Activated T-helper 17 cell treated with anti-CD3 and anti-CD28 coated beads, Interleukin-2, amount 50 U/mL, for 72 hours (primary cell): ENCODE results near the gene NELL1. TPM values are rescaled to one million over a fixed set of nuclear protein-coding genes. Genes with fewer than 3 reads are reported as not detected.

Experiments used
- ATAC-seq: fragments of 150-1000 bp; cut with Tn5 transposase; replicated peaks from 2 replicates; pipeline ENCODE4 v1.10.0; 2021; ENCODE audit warnings: mild to moderate bottlenecking, moderate library complexity
- H3K27ac Mint-ChIP-seq: one replicate; pipeline ENCODE4 v1.8.0; 2022; ENCODE audit warnings: mixed read lengths
- H3K27me3 Mint-ChIP-seq: one replicate; pipeline ENCODE4 v1.8.0; 2022; ENCODE audit warnings: mixed read lengths
- H3K36me3 Mint-ChIP-seq: one replicate; pipeline ENCODE4 v1.8.0; 2022; ENCODE audit warnings: low read depth, mild to moderate bottlenecking, mixed read lengths
- H3K4me1 Mint-ChIP-seq: one replicate; pipeline ENCODE4 v1.8.0; 2022; ENCODE audit warnings: mixed read lengths
- H3K4me3 Mint-ChIP-seq: one replicate; pipeline ENCODE4 v1.8.0; 2022; ENCODE audit warnings: mild to moderate bottlenecking, mixed read lengths
- H3K9me3 Mint-ChIP-seq: one replicate; pipeline ENCODE4 v1.8.0; 2022; ENCODE audit warnings: mixed read lengths
- total RNA-seq, 2 donors: library from RNA; stranded (reverse); gene quantifications; one replicate each; pipeline ENCODE4 v1.2.3, GENCODE V29; 2022

NELL1 gene
- total RNA-seq, 2 donors from 2014 or later: not detected

DNA sequence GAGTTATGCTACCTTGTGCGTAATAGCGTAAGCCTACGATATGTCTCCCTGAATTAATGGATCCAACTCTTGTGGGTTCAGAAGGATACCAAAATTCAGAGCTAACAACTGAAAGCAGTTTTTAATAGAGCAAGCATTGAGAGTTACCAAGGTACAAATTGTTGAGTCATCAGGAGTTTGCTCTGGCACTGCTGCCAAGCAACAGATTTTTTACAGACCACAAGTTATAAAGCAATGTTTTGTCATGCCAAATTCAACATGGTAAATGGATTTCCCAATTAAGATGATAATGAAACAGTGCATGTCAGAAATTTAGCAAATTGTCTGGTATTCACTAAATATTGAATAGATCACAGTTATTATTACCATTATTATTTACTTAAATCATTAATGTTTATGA lies 295.6 kb downstream of the NELL1 start:
- H3K27me3 Mint-ChIP-seq: no peaks in the 10 kb centered on the region
- no peak for ATAC-seq
- H3K36me3 Mint-ChIP-seq: no peaks in the 10 kb centered on the region
- H3K27ac Mint-ChIP-seq: no peak overlapping the region
- H3K9me3 Mint-ChIP-seq: peaks cover 10% of the 10 kb centered on the region
- H3K4me1 Mint-ChIP-seq: no peaks in the 10 kb centered on the region
- H3K4me3 Mint-ChIP-seq: no peak overlapping the region

DNA sequence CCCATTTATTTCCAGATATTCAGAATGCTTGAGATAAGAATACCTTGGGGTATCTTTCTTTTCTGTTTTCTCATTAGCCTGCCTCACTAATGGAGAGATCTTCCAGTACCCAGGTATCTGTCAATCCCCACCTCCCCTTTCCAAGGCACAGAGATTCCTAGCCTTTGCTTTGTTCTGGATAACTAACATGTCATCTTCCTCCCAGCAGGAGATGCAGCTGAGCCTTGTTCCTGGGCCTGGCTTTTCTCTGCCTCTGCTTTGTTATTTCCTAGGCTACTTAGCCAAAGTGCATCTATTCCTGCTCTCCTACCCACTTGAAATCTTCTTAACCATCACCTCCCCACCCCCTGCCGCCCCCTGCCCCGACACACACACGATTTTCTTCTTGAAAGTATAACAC lies 297.1 kb downstream of the NELL1 start:
- H3K4me1 Mint-ChIP-seq: no peaks in the 10 kb centered on the region
- no peak for ATAC-seq
- H3K27ac Mint-ChIP-seq: no peak overlapping the region
- H3K36me3 Mint-ChIP-seq: no peaks in the 10 kb centered on the region
- H3K4me3 Mint-ChIP-seq: no peak overlapping the region
- H3K9me3 Mint-ChIP-seq: peaks cover 18% of the 10 kb centered on the region
- no peaks in the 10 kb centered on the region for H3K27me3 Mint-ChIP-seq

DNA sequence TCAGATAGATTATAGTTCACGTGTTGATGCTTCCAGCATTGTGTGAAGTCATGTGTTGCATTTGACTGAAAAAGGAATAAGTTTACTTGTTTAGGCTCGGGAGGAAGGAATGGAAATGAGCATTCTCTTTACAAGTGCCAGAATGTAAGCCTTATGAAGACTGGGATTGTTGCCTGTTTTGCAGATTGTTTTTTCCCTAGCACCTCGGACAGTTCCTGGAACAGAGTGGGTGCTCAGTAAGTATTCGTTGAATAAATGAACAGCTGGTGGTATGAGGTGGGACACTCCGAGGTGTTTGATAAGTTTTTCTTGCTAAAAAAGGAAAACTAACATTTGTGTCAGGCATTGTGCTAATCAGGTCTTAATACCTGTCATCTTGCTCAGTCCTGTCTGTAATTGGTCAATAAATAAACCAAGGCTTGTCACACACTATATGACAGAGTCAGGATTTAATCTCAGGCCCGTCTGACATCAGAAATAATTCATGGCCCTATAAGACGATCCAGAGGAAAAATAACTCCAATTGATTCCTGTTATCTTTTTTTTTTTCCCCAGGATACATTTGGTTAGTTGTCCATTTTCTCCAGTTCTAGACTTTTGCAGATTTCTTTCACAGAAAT lies 304.7 kb downstream of the NELL1 start:
- H3K27ac Mint-ChIP-seq: no peak overlapping the region
- no peak for ATAC-seq
- H3K36me3 Mint-ChIP-seq: no peaks in the 10 kb centered on the region
- peaks cover 17% of the 10 kb centered on the region for H3K9me3 Mint-ChIP-seq
- no peak overlapping the region for H3K4me3 Mint-ChIP-seq
- H3K4me1 Mint-ChIP-seq: no peaks in the 10 kb centered on the region
- no peaks in the 10 kb centered on the region for H3K27me3 Mint-ChIP-seq

DNA sequence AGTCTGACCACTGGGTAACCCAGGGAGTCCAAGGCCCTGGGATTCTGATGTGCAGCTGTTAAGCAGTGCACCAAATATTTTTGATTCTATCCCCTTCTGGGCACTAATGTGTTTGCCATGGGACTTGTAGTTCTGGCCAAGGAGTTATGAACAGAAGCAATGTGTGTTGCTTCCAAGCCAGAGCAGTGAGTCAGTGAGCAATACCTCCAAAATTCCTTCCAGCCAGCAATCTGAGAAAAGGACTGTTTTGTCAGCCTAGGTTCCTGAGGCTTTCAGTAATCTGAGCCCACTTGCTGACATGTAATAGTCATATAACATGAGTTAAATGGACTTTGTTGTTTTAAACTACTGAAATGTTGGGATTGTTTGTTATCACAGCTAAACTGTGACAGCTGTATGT lies 311.4 kb downstream of the NELL1 start:
- Mint-ChIP-seq H3K27ac (no peak overlapping the region), H3K36me3 (no peaks in the 10 kb centered on the region), H3K4me3 (no peak overlapping the region), H3K9me3 (peaks cover 14% of the 10 kb centered on the region), H3K4me1 (no peaks in the 10 kb centered on the region), H3K27me3 (no peaks in the 10 kb centered on the region)
- no peak for ATAC-seq

DNA sequence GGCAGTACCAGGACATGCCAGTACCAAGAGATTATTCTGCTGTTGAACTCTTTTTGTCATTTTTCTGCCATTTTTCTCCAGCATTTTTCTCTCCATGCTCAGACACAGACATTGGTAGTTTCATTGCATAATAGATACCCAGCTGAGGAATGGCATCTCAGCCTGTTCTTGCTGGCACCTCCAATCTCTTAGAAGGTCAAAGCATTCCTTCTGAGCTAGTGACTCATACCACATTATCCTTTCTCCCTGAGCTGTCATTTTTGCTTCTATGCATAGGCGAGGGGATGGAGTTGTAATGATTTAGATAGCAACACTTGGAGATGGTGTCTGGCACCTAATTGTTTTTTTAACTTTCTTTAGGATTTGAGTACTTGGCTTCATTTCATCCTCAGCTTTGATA lies 321.1 kb downstream of the NELL1 start:
- Mint-ChIP-seq H3K36me3 (no peaks in the 10 kb centered on the region), H3K4me3 (no peak overlapping the region), H3K27ac (no peak overlapping the region), H3K27me3 (no peaks in the 10 kb centered on the region), H3K4me1 (no peaks in the 10 kb centered on the region), H3K9me3 (peaks cover 6% of the 10 kb centered on the region)
- ATAC-seq: no peak

DNA sequence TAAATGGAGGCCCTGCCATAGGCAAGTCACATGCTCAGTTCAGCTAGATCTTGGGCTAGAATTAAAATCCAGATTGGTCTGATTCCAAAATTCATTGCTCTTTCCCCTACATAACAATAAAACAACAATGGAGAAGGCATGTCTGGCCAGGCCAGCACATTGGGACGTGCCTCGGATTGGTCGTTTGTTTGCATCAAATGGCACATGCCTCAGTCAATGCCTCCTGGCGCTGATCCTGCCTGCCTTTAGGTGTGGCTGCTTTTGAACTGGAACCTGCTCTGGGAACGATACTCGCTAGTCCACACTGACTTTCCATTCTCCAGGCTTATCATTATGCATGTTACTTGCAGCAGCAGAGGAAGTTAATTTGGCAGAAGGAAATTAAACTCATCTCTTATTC lies 322.1 kb downstream of the NELL1 start:
- peaks cover 6% of the 10 kb centered on the region for H3K9me3 Mint-ChIP-seq

DNA sequence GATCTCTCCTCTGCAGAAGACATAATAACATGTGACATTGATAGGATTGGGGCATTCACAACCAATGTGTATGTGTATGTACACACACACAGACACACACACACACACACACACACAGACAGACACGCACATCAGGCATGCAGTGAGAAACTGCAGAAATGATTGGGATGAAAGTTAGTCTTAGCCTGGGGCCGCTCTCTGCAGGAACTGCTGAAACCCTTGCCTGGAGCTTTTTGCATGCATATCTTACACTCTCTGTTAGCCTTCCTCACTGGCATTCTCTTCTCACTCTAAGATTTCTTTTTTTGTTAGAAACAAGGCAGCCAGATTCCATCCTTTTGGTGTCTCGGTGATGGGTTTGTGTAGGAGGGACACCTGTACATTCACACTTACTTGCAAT lies 337.9 kb downstream of the NELL1 start:
- Mint-ChIP-seq H3K4me3 (no peak overlapping the region), H3K36me3 (no peaks in the 10 kb centered on the region), H3K27me3 (no peaks in the 10 kb centered on the region), H3K27ac (no peak overlapping the region), H3K4me1 (no peaks in the 10 kb centered on the region), H3K9me3 (peaks cover 5% of the 10 kb centered on the region)
- no peak for ATAC-seq

More for the DNA sequence above, 322.1 kb downstream of the NELL1 start:
- ATAC-seq: no peak
- H3K4me3 Mint-ChIP-seq: no peak overlapping the region
- no peaks in the 10 kb centered on the region for H3K27me3 Mint-ChIP-seq
- H3K36me3 Mint-ChIP-seq: no peaks in the 10 kb centered on the region
- no peak overlapping the region for H3K27ac Mint-ChIP-seq
- no peaks in the 10 kb centered on the region for H3K4me1 Mint-ChIP-seq

DNA sequence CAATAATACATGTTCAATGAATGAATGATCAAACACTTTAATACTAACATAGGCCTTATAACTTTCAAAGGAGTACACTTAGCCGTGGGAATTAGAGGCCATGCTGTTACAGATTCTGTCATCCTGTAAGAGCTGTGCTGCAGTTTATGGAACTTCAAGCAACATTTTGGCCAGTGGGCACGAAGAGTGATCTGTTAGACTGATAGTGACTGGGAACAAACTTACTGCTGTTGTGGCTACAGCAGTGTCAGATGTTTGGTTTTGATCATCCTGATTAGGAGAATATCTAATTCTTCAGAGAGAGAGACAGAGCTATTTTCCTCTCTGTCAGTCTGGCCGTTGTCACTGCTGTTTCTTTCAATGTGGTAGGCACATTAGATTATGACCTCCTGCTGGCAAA lies 348.9 kb downstream of the NELL1 start:
- Mint-ChIP-seq H3K4me3 (no peak overlapping the region), H3K27me3 (no peaks in the 10 kb centered on the region), H3K27ac (no peak overlapping the region), H3K36me3 (no peaks in the 10 kb centered on the region), H3K4me1 (no peaks in the 10 kb centered on the region), H3K9me3 (peaks cover 25% of the 10 kb centered on the region)
- no peak for ATAC-seq

DNA sequence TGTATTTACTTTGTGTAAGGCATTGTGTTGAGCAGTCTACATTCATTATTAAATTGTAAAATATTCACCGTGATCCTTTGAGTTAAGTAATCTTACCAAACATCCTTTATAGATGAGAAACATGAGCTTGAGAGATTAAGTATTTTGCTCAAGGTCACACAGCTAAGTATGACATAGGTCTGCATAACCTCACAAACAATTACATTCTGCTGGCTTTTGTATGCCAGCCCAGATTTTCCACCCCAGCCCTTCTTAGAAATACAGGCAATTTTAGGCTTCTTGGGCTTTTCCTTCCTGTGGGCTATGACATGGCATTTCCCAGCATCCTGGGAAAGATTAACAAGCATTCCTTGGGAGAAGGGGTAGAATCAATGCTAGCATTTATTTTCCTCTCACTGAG lies 357.3 kb downstream of the NELL1 start:
- Mint-ChIP-seq H3K4me3 (no peak overlapping the region), H3K27ac (no peak overlapping the region), H3K36me3 (no peaks in the 10 kb centered on the region), H3K4me1 (no peaks in the 10 kb centered on the region), H3K9me3 (peaks cover 13% of the 10 kb centered on the region), H3K27me3 (no peaks in the 10 kb centered on the region)
- no peak for ATAC-seq

DNA sequence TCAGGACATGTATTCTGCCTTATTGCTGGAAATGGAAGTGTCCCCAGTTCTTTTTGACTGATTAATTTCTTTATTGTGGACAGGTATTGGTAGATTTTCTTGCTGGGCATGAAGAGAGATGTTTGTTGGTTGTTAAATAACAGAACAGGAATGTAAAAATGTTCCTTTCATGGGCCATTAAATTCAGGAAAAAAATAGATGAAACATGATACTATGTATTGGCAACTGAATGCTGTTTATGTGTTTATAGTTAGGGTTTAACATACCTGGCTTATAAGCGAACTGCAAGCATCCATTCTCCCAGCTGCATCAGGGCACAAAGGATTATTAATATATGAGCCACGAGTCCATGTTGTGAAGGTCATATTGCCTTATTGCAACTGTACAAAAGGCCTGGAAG lies 368.5 kb downstream of the NELL1 start:
- Mint-ChIP-seq H3K36me3 (no peaks in the 10 kb centered on the region), H3K4me1 (no peaks in the 10 kb centered on the region), H3K4me3 (no peak overlapping the region), H3K27ac (no peak overlapping the region), H3K9me3 (peaks cover 16% of the 10 kb centered on the region), H3K27me3 (no peaks in the 10 kb centered on the region)
- ATAC-seq: no peak

DNA sequence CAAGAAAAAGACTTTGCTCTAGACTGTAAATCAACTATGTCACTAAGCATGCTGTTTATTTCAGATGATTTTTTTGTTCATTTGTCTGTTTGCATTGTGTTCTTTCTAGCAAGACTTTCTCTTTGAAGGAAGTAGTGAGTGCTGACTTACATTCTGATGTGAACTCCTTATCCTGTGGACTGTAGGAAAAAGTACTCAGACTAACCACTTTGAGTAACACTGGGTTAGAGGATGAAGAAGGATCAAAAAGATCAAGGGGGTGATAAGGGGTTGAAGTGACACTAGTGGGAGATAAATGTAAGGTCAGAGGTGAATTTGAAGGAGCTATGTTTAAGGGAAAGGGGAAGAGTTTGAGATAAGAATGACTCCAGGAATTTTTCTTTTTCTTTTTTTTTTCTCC lies 369.4 kb downstream of the NELL1 start:
- Mint-ChIP-seq H3K27me3 (no peaks in the 10 kb centered on the region), H3K9me3 (peaks cover 16% of the 10 kb centered on the region), H3K4me3 (no peak overlapping the region), H3K4me1 (no peaks in the 10 kb centered on the region), H3K27ac (no peak overlapping the region), H3K36me3 (no peaks in the 10 kb centered on the region)
- no peak for ATAC-seq

DNA sequence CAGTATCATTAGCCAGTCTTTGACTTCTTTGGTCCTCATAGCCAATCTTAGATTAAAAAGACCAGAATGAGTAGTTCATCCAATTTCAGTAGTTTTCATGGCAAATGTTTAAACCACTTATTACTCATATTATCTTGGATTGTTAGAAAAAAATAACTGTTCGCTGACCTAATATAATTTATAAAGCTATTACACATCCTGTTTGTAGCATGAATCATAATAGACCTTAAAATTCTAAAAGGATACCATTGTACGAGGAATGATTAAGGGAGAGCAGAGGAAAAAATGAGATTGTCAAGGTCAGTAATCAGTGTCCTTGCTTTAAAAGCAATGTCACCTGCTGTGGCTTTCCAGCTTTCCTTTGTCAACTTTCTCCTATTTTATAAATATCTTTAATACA lies 371.2 kb downstream of the NELL1 start:
- H3K27ac Mint-ChIP-seq: no peak overlapping the region
- H3K27me3 Mint-ChIP-seq: no peaks in the 10 kb centered on the region
- no peak for ATAC-seq
- H3K36me3 Mint-ChIP-seq: no peaks in the 10 kb centered on the region
- peaks cover 9% of the 10 kb centered on the region for H3K9me3 Mint-ChIP-seq
- no peak overlapping the region for H3K4me3 Mint-ChIP-seq
- no peaks in the 10 kb centered on the region for H3K4me1 Mint-ChIP-seq

DNA sequence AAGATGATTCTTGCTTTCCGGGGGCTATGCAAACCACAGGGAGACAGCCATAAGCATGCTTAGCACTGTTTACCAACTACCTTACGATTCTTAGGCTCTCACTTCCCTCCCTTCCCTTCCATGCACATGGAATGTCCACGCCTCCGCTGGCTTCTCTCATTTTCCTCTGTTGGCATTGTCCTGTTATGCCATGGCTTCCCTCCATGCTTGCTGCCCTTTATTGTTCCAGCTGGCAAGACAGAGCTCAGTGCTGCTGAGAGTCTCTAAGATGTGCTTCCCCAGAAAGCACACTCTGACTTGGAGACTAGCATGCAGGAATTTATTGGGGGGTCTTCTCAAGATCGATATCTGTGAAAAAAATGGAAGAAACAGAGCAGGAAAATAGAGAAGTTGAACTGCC lies 379.2 kb downstream of the NELL1 start:
- H3K36me3 Mint-ChIP-seq: no peaks in the 10 kb centered on the region
- no peak for ATAC-seq
- no peaks in the 10 kb centered on the region for H3K4me1 Mint-ChIP-seq
- H3K9me3 Mint-ChIP-seq: peaks cover 5% of the 10 kb centered on the region
- no peaks in the 10 kb centered on the region for H3K27me3 Mint-ChIP-seq
- H3K4me3 Mint-ChIP-seq: no peak overlapping the region
- no peak overlapping the region for H3K27ac Mint-ChIP-seq

DNA sequence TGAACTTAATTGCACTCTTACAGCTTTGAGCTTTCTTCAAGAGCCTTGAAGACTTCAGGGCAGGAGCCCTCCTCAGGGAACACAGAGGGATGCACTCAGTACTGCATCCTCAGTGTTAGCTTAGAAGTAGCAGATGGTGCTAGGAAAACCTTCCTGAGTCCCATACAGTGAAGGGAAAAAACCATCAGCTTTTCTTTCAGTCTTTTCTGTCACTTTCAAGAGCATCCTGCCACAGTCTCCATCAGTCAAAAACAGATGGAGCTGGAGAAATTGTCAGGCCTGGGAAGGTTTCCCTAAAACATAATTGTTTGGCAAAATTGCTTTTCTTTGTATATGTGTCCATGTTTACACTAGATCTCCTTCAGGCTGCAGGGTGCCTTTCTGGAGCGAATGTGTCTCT lies 384.1 kb downstream of the NELL1 start:
- H3K9me3 Mint-ChIP-seq: peaks cover 5% of the 10 kb centered on the region
- no peak for ATAC-seq
- H3K27me3 Mint-ChIP-seq: no peaks in the 10 kb centered on the region
- H3K27ac Mint-ChIP-seq: no peak overlapping the region
- no peak overlapping the region for H3K4me3 Mint-ChIP-seq
- no peaks in the 10 kb centered on the region for H3K4me1 Mint-ChIP-seq
- H3K36me3 Mint-ChIP-seq: no peaks in the 10 kb centered on the region

DNA sequence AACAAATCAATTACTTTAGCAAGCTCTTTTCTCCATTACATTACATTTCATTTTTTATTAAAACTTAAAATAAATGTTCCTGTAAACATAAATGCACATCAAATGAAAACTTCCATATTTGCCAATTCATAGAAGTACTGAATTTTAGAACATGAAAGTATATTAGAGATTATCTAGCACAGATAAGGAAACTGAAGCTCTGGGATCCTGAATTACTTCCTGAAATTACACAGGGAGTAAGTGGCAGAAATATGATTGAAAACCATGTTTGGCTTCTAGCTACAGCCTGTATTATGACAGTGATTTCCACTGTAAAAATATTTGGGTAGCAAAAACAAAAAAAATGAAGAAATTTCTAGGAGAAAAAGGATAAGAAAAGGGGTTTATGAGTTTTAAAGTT lies 387.3 kb downstream of the NELL1 start:
- no peak for ATAC-seq

DNA sequence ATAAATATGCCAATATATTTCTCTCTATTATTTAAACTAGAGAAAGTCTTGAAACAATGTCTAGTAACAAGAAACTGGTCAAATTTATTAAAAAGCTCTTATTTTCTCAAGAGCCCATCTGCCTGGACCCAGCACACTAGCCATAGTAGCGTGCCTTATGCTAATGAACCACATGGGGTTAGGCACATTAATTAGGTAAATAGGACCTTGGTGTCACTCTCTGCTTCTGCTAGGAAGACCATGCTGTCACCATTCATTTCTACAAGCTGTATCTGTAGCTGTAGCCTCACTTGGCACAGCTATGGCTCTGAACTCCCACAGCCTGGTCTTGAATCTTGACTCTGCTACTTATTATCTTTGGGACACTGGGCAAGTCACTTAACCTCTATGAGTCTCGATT lies 390.5 kb downstream of the NELL1 start:
- ATAC-seq: no peak
- Mint-ChIP-seq H3K4me1 (no peaks in the 10 kb centered on the region), H3K27me3 (no peaks in the 10 kb centered on the region), H3K36me3 (no peaks in the 10 kb centered on the region), H3K9me3 (no peaks in the 10 kb centered on the region), H3K4me3 (no peak overlapping the region), H3K27ac (no peak overlapping the region)

More for the DNA sequence above, 387.3 kb downstream of the NELL1 start:
- Mint-ChIP-seq H3K27ac (no peak overlapping the region), H3K36me3 (no peaks in the 10 kb centered on the region), H3K4me1 (no peaks in the 10 kb centered on the region), H3K27me3 (no peaks in the 10 kb centered on the region), H3K9me3 (peaks cover 5% of the 10 kb centered on the region), H3K4me3 (no peak overlapping the region)
